Frontal cortex (tissue), 4 donors: Measurements from ENCODE around the gene PRTFDC1. TPM values are rescaled to one million over a fixed set of nuclear protein-coding genes. Genes with fewer than 3 reads are reported as not detected.
"Not testable (repeated sequence)": the region's sequence is repeated elsewhere in the genome, so short reads cannot be mapped to it uniquely, and the experiment has no call there.

Experiments
- DNase-seq, 2 donors: peaks; one replicate each; pipeline ENCODE4 v3.0.0; 2012; ENCODE audit warnings: low spot score in 2 of 2
- FAIRE-seq: peaks from 2 replicates; lab custom pipeline; 2012; peaks lifted over from hg19 to GRCh38; lab: Jason Lieb, UNC
- total RNA-seq: library from RNA; depleted of rRNA; stranded (reverse); fragments of >200 nt; gene quantifications from one replicate; pipeline ENCODE4 v1.2.3, GENCODE V29; 2014
- donor health status: control.
- donor health status: control.
- donor health status: control.

Gene PRTFDC1, protein sequence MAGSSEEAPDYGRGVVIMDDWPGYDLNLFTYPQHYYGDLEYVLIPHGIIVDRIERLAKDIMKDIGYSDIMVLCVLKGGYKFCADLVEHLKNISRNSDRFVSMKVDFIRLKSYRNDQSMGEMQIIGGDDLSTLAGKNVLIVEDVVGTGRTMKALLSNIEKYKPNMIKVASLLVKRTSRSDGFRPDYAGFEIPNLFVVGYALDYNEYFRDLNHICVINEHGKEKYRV
- 29.8 TPM for total RNA-seq

- peak; percentile 67 to 77 for DNase-seq
- FAIRE-seq, result no peak
Measured at GRCh38 chr10:24952143-24952706, at the start of gene PRTFDC1. PRTFDC1 (minus strand) TSS chr10:24952606; CDS start chr10:24952575, 31 bp downstream.

GRCh38 chr10:24998044-24998443 is 45.6 kb upstream of the PRTFDC1 start:
- FAIRE-seq (no peak), DNase-seq (no peak)

GRCh38 chr10:24995072-24995471 is 42.7 kb upstream of the PRTFDC1 start:
- DNase-seq (no peak), FAIRE-seq (no peak)

- FAIRE-seq (no peak), DNase-seq (no peak)
Measured at GRCh38 chr10:24993237-24993958, 41.0 kb upstream of the PRTFDC1 start.

- no peak for FAIRE-seq
Measured at GRCh38 chr10:24992512-24993133, 40.2 kb upstream of the PRTFDC1 start.

GRCh38 chr10:24991298-24991697 is 38.9 kb upstream of the PRTFDC1 start:
- DNase-seq (no peak), FAIRE-seq (no peak)

More at GRCh38 chr10:24992512-24993133, 40.2 kb upstream of the PRTFDC1 start:
- no peak for DNase-seq

DNA sequence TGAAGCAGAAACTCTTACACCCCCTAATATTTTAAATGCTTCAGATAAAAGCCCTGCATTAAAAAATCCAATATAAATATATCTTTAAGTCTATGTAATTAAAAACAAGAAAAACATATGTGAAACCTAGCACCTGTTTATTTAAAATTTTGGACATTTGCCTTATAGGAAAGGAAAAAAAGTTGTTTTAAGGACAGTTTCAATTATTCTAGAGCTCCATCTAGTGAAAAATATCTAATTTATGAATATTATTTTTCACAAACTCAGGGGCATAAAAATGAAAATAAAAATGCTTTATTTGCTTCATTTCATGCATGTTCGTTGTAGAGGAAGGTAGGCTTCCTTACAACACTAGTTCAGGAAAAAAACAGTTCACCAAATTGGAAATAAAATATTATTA is 37.5 kb upstream of the PRTFDC1 start:
- DNase-seq (no peak), FAIRE-seq (peak; percentile 97)

GRCh38 chr10:24988831-24989640 is 36.6 kb upstream of the PRTFDC1 start:
- FAIRE-seq, result no peak
- DNase-seq, result no peak

- FAIRE-seq (no peak), DNase-seq (no peak)
Measured at GRCh38 chr10:24984906-24985305, 32.5 kb upstream of the PRTFDC1 start.

GRCh38 chr10:24983946-24984345 is 31.5 kb upstream of the PRTFDC1 start:
- DNase-seq (no peak), FAIRE-seq (no peak)

DNA sequence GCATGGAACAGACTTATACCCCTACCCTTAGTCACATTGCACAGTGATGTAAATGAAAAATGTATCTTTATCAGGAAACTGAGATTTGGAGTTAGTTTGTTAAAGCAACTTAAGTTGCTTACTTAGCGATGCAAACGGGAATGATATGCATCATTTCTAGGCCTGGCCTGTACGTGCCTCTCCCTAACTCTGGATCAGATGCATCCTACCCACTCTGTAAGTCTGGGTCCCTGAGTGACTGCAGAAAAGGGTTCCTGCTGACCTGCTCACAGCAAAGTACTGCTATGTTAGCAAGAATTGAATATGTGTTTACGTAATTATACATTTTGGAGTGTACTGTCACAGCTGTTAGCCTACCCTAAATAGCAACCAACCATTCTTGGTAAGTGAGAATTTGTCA is 30.7 kb upstream of the PRTFDC1 start:
- DNase-seq, result no peak
- no peak for FAIRE-seq

GRCh38 chr10:24982319-24983112 is 30.1 kb upstream of the PRTFDC1 start:
- FAIRE-seq (no peak), DNase-seq (no peak)

DNA sequence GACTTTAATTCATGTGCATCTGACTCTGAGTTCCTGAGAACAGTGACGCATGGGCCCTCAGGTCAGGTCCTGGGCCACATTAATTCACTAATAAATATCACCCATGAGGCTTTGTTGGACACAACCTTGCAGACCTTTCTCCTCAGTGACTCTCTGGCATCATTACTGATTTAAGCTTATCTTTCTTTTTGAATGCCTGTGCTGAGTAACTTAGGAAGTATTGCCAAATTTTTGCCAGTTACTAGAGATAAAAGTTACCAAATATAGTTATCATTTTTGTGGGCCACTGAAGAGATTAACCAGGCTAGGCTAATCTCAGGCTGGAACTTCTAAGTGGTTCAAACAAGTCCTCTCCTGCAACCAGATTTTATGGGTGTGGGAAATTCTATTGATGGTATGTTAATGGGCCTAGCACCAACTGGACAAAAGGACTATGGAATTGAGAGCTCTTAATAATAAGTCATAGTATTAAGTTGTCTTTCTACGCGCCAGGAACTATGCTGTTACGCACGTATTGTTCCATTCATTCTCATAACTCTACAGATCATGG is 28.8 kb upstream of the PRTFDC1 start:
- FAIRE-seq (no peak), DNase-seq (no peak)

- DNase-seq (no peak), FAIRE-seq (no peak)
Measured at GRCh38 chr10:24979685-24980084, 27.3 kb upstream of the PRTFDC1 start.

DNA sequence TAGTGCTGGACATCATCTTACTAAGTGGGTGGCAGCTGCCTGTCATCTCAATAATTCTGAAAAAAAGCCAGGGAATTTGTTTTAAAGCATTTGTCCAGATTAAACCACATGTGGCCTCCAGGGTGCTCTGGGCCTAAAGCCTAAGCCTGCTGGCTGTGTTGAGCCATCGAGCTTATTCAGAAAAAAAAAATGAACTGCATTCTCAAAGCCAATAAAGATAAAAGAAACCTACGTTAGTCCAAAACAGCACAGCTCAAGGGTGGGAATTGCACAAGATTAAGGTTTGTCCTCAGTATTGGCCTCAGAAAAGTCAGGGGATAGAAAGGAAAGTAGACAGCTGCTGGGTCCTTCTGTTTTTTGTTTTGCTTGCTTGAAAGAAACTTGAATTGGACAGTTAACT is 22.6 kb upstream of the PRTFDC1 start:
- no peak for FAIRE-seq
- no peak for DNase-seq

DNA sequence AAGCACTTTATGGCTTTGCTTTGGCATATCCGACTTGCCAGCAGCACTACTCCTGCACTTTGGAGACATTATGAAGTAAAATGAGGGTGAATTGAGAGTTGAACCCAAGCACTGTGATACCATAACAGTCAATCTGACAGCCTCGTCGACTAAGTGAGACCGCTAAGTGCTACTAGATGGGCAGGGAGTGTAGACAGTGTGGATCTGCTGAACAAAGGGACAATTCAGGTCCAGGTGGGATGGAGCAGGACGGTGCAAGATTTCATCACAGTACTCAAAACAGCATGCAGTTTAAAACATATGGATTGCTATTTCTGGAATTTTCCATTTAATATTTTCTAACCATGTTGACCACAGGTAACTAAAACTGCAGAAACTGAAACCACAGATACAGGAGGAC is 20.8 kb upstream of the PRTFDC1 start:
- FAIRE-seq (no peak), DNase-seq (no peak)

DNA sequence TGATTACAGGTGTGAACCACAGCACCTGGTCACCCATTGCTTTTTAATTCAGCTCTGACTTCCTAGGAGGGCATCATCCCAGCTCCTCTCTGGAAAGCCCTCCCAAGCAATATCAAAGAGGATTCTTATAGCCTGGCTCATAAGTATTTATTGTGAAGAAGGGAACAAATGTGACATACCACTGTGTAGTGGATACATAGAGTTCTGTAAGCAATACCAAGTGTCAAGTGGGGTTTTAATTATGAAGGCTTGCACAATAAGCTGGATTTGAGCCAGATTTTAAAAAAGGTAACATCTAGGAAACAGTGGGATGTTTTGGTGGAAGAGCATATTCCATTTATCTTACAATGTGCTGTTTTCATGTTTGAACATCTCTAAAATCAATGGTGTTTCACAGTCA is 19.0 kb upstream of the PRTFDC1 start:
- no peak for DNase-seq
- no peak for FAIRE-seq

DNA sequence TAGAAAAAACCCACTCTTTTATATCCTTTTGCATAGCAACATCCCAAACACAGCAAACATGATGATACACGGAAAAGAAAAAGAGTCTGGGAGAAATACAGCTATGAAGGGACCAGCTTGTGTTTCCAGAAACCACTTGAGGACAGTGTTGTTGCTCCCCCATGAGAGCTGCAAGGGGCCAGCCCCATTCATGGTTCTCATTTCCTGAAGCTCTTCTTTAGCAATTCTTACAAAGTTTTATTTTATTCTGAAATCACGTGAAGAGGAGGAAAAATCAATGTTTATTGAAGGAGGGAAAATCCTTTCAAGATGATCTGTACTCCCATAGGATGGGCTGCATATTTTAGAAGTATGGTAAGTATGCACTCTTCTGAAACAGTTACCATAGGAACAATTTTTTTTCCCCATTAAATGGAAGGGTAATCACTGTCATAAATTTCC is 17.5 kb upstream of the PRTFDC1 start:
- DNase-seq (no peak), FAIRE-seq (no peak)

- not testable (repeated sequence) for FAIRE-seq, DNase-seq
Measured at GRCh38 chr10:24968951-24969350, 16.5 kb upstream of the PRTFDC1 start.
